ENCODE data around the gene WNT16.
"Not testable (repeated sequence)": the region's sequence is repeated elsewhere in the genome, so short reads cannot be mapped to it uniquely, and the experiment has no call there.

WNT16 gene

DNA sequence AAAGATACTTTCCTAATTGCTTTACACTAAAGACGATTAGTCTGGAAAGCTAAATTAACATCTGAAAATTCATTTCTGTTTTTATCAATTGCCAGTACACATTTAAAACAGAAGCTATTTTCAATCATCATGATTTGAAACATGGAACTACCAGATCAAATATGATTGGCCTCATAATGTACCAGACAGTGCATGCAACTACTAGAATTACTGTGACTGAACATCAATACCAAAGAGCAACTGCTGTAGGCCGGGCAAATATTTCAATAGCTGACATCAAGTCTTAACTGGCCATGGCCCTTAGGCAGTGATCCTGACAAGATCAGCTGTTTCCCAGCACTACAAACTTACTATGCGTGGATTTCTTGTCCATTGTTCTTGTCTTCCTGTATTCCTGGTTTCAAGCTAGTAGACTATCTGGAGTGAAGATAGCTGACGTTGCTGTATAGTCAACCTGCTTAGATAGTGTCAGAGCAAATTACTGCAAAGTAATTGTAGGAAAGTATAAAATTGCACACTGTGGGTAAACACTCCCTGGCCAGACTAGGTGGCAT, 21.7 kb upstream of the WNT16 start:
- H3K9me3 ChIP-seq (ENCODE audit: control insufficient read depth in 2 of 2, low read length in 2 of 2), result peaks cover 2 to 3% of the 10 kb centered on the region in 2 donors
- H3K4me1 ChIP-seq (ENCODE audit: control insufficient read depth, insufficient read depth, low read length), result no peaks in the 10 kb centered on the region
- H3K27ac ChIP-seq (ENCODE audit: low read length), result no peak overlapping the region
- H3K4me3 ChIP-seq (ENCODE audit: low read length in 2 of 2), result no peak overlapping the region
- no peaks in the 10 kb centered on the region for H3K36me3 ChIP-seq (ENCODE audit: control insufficient read depth in 2 of 2, insufficient read depth in 2 of 2, low read length in 2 of 2)
- no peak overlapping the region for H3K9ac ChIP-seq (ENCODE audit: low read length in 2 of 2)
- H3K27me3 ChIP-seq (ENCODE audit: control insufficient read depth in 1 of 2, insufficient read depth in 2 of 2, low read length in 2 of 2), result no peaks in the 10 kb centered on the region

DNA sequence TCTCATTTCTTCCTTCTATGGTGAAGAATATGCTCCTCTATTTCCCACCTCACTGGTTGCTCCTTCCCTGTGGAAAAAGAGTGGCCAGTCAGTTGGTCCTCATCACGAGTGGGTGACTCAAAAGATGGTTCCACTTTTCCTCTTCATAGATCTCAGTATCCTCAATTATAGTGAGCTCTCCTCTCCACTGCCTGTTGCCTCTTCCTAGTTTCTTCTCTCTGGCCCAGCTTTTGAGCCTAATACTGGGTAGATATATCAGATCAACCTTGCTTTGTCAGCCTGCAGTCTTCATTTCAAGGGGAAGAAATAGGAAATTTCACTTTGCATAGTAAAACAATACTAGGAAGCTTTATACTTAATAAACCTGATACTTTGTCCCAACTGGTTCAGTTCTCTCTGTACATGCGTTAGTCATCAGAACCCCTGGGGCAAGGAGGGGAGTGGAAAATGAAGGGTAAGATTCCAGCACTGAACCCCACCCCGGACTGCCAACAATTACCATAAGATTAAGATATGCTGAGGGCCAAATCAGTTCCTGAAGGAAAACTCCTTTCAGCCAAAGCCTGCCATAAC, 15.5 kb upstream of the WNT16 start:
- Histone ChIP-seq H3K9ac (ENCODE audit: low read length in 2 of 2) (no peak overlapping the region), H3K27ac (ENCODE audit: low read length) (no peak overlapping the region), H3K27me3 (ENCODE audit: control insufficient read depth in 1 of 2, insufficient read depth in 2 of 2, low read length in 2 of 2) (no peaks in the 10 kb centered on the region), H3K36me3 (ENCODE audit: control insufficient read depth in 2 of 2, insufficient read depth in 2 of 2, low read length in 2 of 2) (no peaks in the 10 kb centered on the region), H3K4me1 (ENCODE audit: control insufficient read depth, insufficient read depth, low read length) (no peaks in the 10 kb centered on the region), H3K9me3 (ENCODE audit: control insufficient read depth in 2 of 2, low read length in 2 of 2) (peaks cover 2 to 3% of the 10 kb centered on the region in 2 donors), H3K4me3 (ENCODE audit: low read length in 2 of 2) (no peak overlapping the region)

DNA sequence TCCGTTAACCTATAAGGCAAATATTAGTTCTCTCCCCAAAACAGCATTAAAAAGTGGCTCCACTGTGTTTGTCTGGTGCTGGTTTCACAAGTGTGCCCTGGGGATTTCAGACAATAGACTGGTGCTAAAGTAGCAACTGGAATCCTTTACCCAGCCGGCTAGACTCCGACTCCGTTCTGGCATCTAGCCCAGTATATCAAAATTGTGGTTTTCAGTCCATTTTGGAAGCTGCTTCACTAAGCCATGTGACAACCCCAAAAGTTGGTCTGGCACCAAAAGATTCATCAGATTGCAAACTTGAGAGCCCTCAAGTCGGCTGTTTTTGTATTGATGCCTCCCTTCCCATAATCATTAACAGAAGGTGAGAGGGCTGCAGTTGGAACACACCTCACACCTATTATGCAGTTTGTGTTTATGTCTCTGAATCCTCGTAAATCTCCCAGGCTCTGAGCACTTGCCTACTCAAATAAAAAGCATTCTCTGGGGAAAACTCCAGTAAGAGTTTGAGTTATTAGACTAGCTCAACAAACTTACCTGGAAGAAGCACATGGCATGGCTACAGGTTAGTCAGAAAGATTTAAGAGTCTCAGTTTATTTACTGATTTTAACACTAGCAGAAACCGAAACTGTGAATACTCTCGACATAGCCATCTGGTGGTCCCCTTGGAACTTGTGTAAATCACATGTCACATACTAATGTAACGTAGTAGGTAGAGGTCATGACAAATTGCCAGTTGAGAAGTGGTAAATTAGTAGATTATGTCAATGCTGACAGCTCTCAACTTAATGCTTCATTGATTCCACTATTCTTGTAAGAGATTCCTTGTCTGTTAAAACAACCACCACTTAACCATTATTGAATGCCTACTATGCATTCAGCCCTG, 14.8 kb upstream of the WNT16 start:
- Histone ChIP-seq H3K4me1 (ENCODE audit: control insufficient read depth, insufficient read depth, low read length) (no peaks in the 10 kb centered on the region), H3K4me3 (ENCODE audit: low read length in 2 of 2) (no peak overlapping the region), H3K36me3 (ENCODE audit: control insufficient read depth in 2 of 2, insufficient read depth in 2 of 2, low read length in 2 of 2) (no peaks in the 10 kb centered on the region), H3K9me3 (ENCODE audit: control insufficient read depth in 2 of 2, low read length in 2 of 2) (peaks cover 2 to 3% of the 10 kb centered on the region in 2 donors), H3K27ac (ENCODE audit: low read length) (no peak overlapping the region), H3K27me3 (ENCODE audit: control insufficient read depth in 1 of 2, insufficient read depth in 2 of 2, low read length in 2 of 2) (no peaks in the 10 kb centered on the region), H3K9ac (ENCODE audit: low read length in 2 of 2) (no peak overlapping the region)

DNA sequence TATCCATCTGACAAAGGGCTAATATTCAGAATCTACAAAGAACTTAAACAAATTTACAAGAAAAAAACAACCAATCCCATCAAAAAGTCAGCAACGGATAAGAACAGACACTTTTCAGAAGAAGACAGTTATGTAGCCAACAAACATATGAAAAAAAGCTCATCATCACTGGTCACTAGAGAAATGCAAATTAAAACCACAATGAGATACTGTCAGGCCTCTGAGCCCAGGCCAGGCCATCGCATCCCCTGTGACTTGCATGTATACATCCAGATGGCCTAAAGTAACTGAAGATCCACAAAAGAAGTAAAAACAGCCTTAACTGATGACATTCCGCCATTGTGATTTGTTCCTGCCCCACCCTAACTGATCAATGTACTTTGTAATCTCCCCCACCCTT, 13.6 kb upstream of the WNT16 start:
- not testable (repeated sequence) for H3K27me3 ChIP-seq (ENCODE audit: control insufficient read depth in 1 of 2, insufficient read depth in 2 of 2, low read length in 2 of 2); H3K9me3 ChIP-seq (ENCODE audit: control insufficient read depth in 2 of 2, low read length in 2 of 2); H3K36me3 ChIP-seq (ENCODE audit: control insufficient read depth in 2 of 2, insufficient read depth in 2 of 2, low read length in 2 of 2)

DNA sequence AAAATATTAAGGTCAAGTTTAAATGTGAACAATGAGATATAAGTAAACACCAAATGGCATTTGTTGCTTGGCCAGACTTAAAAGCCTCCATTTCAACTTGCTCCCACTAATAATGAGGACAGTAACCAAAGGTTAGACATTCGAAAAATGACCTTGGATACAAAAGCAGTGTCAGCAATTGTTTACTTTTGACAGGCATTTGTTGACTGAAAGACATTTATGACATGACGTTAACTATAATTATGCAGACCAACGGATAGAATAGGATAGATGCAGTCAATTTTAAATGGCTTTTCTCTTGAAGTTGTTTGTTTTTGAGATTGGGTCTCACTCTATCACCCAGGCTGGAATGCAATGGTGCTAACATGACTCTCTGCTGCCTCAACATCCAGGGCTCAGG, 6.3 kb upstream of the WNT16 start:
- H3K9me3 ChIP-seq (ENCODE audit: control insufficient read depth in 2 of 2, low read length in 2 of 2), result no peaks in the 10 kb centered on the region
- H3K4me3 ChIP-seq (ENCODE audit: low read length in 2 of 2), result no peak overlapping the region
- no peak overlapping the region for H3K9ac ChIP-seq (ENCODE audit: low read length in 2 of 2)
- peaks cover 0 to 2% of the 10 kb centered on the region in 2 donors for H3K27me3 ChIP-seq (ENCODE audit: control insufficient read depth in 1 of 2, insufficient read depth in 2 of 2, low read length in 2 of 2)
- H3K27ac ChIP-seq (ENCODE audit: low read length), result no peak overlapping the region
- no peaks in the 10 kb centered on the region for H3K36me3 ChIP-seq (ENCODE audit: control insufficient read depth in 2 of 2, insufficient read depth in 2 of 2, low read length in 2 of 2)
- no peaks in the 10 kb centered on the region for H3K4me1 ChIP-seq (ENCODE audit: control insufficient read depth, insufficient read depth, low read length)

More for the DNA sequence above, 13.6 kb upstream of the WNT16 start:
- not testable (repeated sequence) for H3K27ac ChIP-seq (ENCODE audit: low read length); H3K4me3 ChIP-seq (ENCODE audit: low read length in 2 of 2); H3K9ac ChIP-seq (ENCODE audit: low read length in 2 of 2); H3K4me1 ChIP-seq (ENCODE audit: control insufficient read depth, insufficient read depth, low read length)

DNA sequence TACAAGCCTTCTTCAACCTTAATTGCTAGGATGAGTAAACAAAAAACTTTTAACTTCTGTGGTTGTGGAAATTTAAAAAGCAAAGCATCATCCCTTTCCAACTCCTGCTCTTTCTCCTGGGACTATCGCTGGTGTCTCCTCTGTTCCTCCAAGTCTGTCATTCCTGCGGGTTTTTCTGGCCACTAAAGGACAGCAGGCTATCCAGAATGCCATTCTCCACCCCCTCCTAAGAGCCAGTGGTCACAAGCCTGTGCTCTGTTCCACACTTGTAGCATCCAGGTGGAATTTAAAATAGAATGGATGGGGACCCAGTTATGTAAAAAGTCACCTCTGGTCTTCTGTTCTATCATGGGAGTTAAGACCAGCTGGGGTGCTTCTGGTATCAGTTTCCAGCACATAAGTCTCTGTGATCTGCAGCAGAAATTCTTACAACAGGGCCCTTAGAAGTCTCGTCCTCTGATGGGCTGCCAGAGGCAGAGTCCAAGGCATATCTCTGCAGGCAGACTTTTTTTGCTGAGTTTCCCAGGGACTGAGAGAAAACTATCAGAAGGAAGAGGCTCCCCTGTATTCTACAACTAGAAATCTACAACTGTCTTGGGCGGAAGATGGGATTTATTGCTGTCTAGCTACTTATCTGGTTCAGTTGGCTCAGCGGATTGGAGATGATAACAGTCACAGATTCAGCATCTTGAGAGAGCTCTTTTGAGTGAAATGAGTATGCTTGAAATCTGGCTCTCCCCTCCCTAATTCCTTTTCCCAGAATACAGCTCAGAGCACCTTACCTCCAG, 5.1 kb upstream of the WNT16 start:
- H3K4me1 ChIP-seq (ENCODE audit: control insufficient read depth, insufficient read depth, low read length), result no peaks in the 10 kb centered on the region
- H3K9me3 ChIP-seq (ENCODE audit: control insufficient read depth in 2 of 2, low read length in 2 of 2), result peaks cover 0 to 3% of the 10 kb centered on the region in 2 donors
- H3K27ac ChIP-seq (ENCODE audit: low read length), result no peak overlapping the region
- H3K4me3 ChIP-seq (ENCODE audit: low read length in 2 of 2), result no peak overlapping the region
- no peak overlapping the region for H3K9ac ChIP-seq (ENCODE audit: low read length in 2 of 2)
- peaks cover 8 to 9% of the 10 kb centered on the region in 2 donors for H3K27me3 ChIP-seq (ENCODE audit: control insufficient read depth in 1 of 2, insufficient read depth in 2 of 2, low read length in 2 of 2)
- no peaks in the 10 kb centered on the region for H3K36me3 ChIP-seq (ENCODE audit: control insufficient read depth in 2 of 2, insufficient read depth in 2 of 2, low read length in 2 of 2)

DNA sequence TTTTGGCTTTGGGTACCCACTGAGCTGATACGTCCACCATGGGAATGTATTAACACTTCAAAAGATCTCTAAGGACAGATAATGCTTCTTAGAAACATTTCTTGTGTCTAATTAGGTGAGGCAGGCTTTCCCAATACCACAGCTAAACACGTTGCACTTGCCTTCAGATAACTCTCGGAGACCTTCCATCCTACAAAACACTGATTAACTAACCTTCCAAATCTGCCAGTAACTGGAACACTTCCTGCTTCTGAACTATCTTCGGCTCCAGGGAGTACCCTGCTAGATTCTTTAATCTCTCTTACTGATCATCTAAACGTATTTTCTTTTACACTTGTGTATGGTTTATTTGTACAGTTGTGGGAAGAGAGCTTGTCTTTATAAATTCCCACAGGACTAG, 1.1 kb upstream of the WNT16 start:
- no peak overlapping the region for H3K9ac ChIP-seq (ENCODE audit: low read length in 2 of 2)
- peaks cover 0 to 3% of the 10 kb centered on the region in 2 donors for H3K9me3 ChIP-seq (ENCODE audit: control insufficient read depth in 2 of 2, low read length in 2 of 2)
- H3K27ac ChIP-seq (ENCODE audit: low read length), result no peak overlapping the region
- no peaks in the 10 kb centered on the region for H3K36me3 ChIP-seq (ENCODE audit: control insufficient read depth in 2 of 2, insufficient read depth in 2 of 2, low read length in 2 of 2)
- H3K4me3 ChIP-seq (ENCODE audit: low read length in 2 of 2), result no peak overlapping the region
- H3K27me3 ChIP-seq (ENCODE audit: control insufficient read depth in 1 of 2, insufficient read depth in 2 of 2, low read length in 2 of 2), result peaks cover 32 to 42% of the 10 kb centered on the region in 2 donors
- peaks cover 14% of the 10 kb centered on the region for H3K4me1 ChIP-seq (ENCODE audit: control insufficient read depth, insufficient read depth, low read length)

DNA sequence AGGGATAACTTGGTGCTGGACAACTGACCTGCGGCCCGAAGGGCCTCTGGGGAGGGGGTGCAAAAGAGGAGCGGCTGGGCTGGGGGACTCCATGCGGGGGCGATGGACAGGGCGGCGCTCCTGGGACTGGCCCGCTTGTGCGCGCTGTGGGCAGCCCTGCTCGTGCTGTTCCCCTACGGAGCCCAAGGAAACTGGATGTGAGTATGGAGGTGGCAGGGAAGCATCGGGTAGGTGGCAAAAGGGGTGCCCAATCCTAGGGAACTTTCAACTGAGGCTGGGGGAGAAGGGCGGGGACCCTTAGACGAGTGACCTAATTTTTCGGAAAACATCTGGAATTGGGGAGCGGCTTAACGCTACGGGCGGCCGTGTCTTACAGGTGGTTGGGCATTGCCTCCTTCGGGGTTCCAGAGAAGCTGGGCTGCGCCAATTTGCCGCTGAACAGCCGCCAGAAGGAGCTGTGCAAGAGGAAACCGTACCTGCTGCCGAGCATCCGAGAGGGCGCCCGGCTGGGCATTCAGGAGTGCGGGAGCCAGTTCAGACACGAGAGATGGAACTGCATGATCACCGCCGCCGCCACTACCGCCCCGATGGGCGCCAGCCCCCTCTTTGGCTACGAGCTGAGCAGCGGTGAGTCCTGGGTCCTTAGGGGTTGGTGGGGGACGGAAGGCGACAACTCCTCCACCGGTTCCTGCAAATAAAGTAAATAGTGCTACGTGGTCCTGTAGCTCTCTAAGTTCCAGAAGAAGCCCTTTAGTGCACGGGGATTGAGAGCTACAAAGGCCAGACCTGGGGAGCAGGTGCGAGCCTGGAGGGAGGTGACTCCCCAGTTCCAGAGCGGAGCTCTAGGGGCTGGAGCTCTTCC, 622 bp downstream of the WNT16 start:
- peak overlapping the region; percentile 67 to 79 for H3K4me3 ChIP-seq (ENCODE audit: low read length in 2 of 2)
- peaks cover 0 to 3% of the 10 kb centered on the region in 2 donors for H3K9me3 ChIP-seq (ENCODE audit: control insufficient read depth in 2 of 2, low read length in 2 of 2)
- H3K9ac ChIP-seq (ENCODE audit: low read length in 2 of 2), result no peak overlapping the region
- no peak overlapping the region for H3K27ac ChIP-seq (ENCODE audit: low read length)
- H3K36me3 ChIP-seq (ENCODE audit: control insufficient read depth in 2 of 2, insufficient read depth in 2 of 2, low read length in 2 of 2), result no peaks in the 10 kb centered on the region
- peaks cover 32 to 44% of the 10 kb centered on the region in 2 donors for H3K27me3 ChIP-seq (ENCODE audit: control insufficient read depth in 1 of 2, insufficient read depth in 2 of 2, low read length in 2 of 2)
- peaks cover 14% of the 10 kb centered on the region for H3K4me1 ChIP-seq (ENCODE audit: control insufficient read depth, insufficient read depth, low read length)

DNA sequence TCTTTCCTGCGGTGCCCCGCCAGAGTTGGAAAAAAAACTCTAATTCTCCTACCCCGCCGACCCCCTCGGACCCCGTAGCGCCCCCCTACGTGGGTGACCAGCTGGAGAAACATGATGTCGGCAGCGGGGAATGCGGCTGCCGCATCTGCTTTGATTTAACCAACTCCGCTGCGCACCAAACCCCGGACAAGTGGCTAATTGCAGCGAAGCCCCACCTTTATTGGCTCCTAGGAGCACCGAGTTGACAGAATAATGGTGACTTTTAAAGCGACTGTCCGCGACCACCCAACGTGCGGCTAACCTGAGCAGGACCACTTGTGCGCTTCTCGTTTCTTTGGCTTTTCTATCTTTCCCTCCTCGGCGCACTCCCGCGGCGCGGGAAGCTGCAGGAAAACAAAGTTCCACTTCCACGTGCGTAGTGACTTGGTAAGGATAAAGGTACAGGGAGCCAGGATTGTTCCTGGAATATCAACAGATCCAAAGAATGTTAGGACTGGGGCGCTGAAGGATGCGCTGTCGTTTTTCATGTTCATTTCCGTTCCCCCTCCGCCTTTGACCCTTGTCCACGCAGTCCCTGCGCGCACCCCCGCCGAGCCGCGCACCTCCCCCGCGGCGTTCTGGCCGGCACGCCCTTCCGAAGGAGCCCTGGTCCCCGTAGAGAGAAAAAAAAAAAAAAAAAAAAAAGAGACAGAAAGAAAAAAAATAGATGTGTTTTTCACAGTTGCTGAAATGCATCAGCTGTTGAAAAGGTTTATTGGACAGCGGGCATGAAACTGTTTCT, 1.4 kb downstream of the WNT16 start:
- Histone ChIP-seq H3K4me1 (ENCODE audit: control insufficient read depth, insufficient read depth, low read length) (peaks cover 14% of the 10 kb centered on the region), H3K4me3 (ENCODE audit: low read length in 2 of 2) (peak overlapping the region; percentile 67 to 79), H3K36me3 (ENCODE audit: control insufficient read depth in 2 of 2, insufficient read depth in 2 of 2, low read length in 2 of 2) (no peaks in the 10 kb centered on the region), H3K9me3 (ENCODE audit: control insufficient read depth in 2 of 2, low read length in 2 of 2) (peaks cover 0 to 3% of the 10 kb centered on the region in 2 donors), H3K9ac (ENCODE audit: low read length in 2 of 2) (no peak overlapping the region), H3K27ac (ENCODE audit: low read length) (no peak overlapping the region), H3K27me3 (ENCODE audit: control insufficient read depth in 1 of 2, insufficient read depth in 2 of 2, low read length in 2 of 2) (peaks cover 32 to 46% of the 10 kb centered on the region in 2 donors)

Data from stomach smooth muscle (tissue), 2 donors.